IMR-90 (cell line): Measurements from ENCODE around the gene THRB.

Source experiments
- BHLHE40 ChIP-seq: fragments of 150-350 bp; IDR thresholded peaks from 2 replicates; pipeline ENCODE4 v1.6.1; 2016; ENCODE audit warnings: mild to moderate bottlenecking, low read depth, low read length
- ELK1 ChIP-seq: fragments of 150-350 bp; IDR thresholded peaks from 2 replicates; pipeline ENCODE4 v1.6.1; 2016; ENCODE audit warnings: low read depth, mild to moderate bottlenecking, low read length, moderate library complexity, borderline replicate concordance
- FOS ChIP-seq: fragments of 150-350 bp; IDR thresholded peaks from 2 replicates; pipeline ENCODE4 v1.6.1; 2016; ENCODE audit warnings: low read depth, low read length
- MAFK ChIP-seq: IDR thresholded peaks from 2 replicates; pipeline ENCODE4 v1.6.1; 2012; ENCODE audit warnings: low read depth, low read length, improper control_type of control experiment
- MAZ ChIP-seq: IDR thresholded peaks from 2 replicates; pipeline ENCODE4 v1.6.1; 2012; ENCODE audit warnings: low read depth, mild to moderate bottlenecking, low read length, improper control_type of control experiment, moderate library complexity, borderline replicate concordance
- NFE2L2 ChIP-seq: fragments of 150-350 bp; IDR thresholded peaks from 2 replicates; pipeline ENCODE4 v1.6.1; 2016; ENCODE audit warnings: low read depth, mild to moderate bottlenecking, low read length
- POLR2A ChIP-seq: IDR thresholded peaks from 2 replicates; pipeline ENCODE4 v1.6.1; 2012; ENCODE audit warnings: mild to moderate bottlenecking, low read depth, low read length
- RAD21 ChIP-seq: IDR thresholded peaks from 2 replicates; pipeline ENCODE4 v1.6.1; 2012; ENCODE audit warnings: low read length, improper control_type of control experiment
- RCOR1 ChIP-seq: IDR thresholded peaks from 2 replicates; pipeline ENCODE4 v1.6.1; 2012; ENCODE audit warnings: mild to moderate bottlenecking, low read length, improper control_type of control experiment; ENCODE audit not compliant: insufficient replicate concordance
- RFX5 ChIP-seq: IDR thresholded peaks from 2 replicates; pipeline ENCODE4 v1.8.0; 2012; ENCODE audit warnings: low read depth, mild to moderate bottlenecking, low read length, moderate library complexity
- SMC3 ChIP-seq: fragments of 150-350 bp; IDR thresholded peaks from 2 replicates; pipeline ENCODE4 v1.6.1; 2016; ENCODE audit warnings: low read depth, mild to moderate bottlenecking, antibody characterized with exemption, low read length, moderate library complexity
- TF ChIP-seq, protein P1 (sequence below): conservative IDR thresholded peaks from 2 replicates; pipeline ENCODE4 v1.5.1; 2012; ENCODE audit warnings: mild to moderate bottlenecking, low read depth, low read length, improper control_type of control experiment
- TF ChIP-seq, protein P2 (sequence below): fragments of 150-350 bp; IDR thresholded peaks from 2 replicates; pipeline ENCODE4 v1.6.1; 2017; ENCODE audit warnings: mild to moderate bottlenecking, antibody characterized with exemption, low read length, low read depth

DNA sequence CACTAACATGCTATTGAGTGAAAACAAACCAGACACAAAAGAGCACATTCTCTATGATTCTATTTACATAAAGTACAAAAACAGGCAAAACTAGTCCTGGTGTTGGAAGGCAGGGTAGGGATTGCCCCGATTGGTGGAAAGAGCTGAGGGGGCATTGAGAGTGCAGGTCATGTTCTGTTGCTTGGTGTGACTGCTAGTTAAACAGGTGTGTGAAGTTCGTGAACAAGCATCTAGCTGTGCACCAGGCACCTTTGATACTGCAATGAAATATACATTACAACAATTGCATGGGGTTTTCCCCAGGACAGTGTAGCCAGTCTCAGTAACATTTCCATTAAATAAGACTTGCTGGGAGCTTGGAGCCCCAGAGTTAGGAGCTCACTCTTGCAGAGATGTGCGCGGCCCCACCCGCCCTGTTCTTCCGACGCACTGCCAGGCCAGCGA is 26.3 kb upstream of the THRB start:
- TF ChIP-seq MAFK (no peak), ELK1 (no peak), RFX5 (no peak), POLR2A (no peak), FOS (no peak), MAZ (no peak), RAD21 (no peak), BHLHE40 (no peak), RCOR1 (no peak), NFE2L2 (no peak), SMC3 (no peak)
- TF ChIP-seq, protein P1, sequence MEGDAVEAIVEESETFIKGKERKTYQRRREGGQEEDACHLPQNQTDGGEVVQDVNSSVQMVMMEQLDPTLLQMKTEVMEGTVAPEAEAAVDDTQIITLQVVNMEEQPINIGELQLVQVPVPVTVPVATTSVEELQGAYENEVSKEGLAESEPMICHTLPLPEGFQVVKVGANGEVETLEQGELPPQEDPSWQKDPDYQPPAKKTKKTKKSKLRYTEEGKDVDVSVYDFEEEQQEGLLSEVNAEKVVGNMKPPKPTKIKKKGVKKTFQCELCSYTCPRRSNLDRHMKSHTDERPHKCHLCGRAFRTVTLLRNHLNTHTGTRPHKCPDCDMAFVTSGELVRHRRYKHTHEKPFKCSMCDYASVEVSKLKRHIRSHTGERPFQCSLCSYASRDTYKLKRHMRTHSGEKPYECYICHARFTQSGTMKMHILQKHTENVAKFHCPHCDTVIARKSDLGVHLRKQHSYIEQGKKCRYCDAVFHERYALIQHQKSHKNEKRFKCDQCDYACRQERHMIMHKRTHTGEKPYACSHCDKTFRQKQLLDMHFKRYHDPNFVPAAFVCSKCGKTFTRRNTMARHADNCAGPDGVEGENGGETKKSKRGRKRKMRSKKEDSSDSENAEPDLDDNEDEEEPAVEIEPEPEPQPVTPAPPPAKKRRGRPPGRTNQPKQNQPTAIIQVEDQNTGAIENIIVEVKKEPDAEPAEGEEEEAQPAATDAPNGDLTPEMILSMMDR: no peak
- TF ChIP-seq, protein P2, sequence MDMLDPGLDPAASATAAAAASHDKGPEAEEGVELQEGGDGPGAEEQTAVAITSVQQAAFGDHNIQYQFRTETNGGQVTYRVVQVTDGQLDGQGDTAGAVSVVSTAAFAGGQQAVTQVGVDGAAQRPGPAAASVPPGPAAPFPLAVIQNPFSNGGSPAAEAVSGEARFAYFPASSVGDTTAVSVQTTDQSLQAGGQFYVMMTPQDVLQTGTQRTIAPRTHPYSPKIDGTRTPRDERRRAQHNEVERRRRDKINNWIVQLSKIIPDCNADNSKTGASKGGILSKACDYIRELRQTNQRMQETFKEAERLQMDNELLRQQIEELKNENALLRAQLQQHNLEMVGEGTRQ: no peak
